Motor neuron (in vitro differentiated cells): ENCODE data around the gene SPDEF. TPM values are rescaled to one million over a fixed set of nuclear protein-coding genes. Genes with fewer than 3 reads are reported as not detected.

ENCODE experiments used
- ATAC-seq, 8 experiments: fragments of 200-7000 bp; cut with Tn5 transposase; replicated peaks in 6 of 8; 2 replicates each; pipeline ENCODE4 v1.8.0; 2021; ENCODE audit warnings: mild to moderate bottlenecking in 8 of 8, moderate library complexity in 8 of 8
- H3K27ac ChIP-seq, 2 donors: fragments of 250-450 bp; sonication (Bioruptor Pico); 2 replicates each; pipeline ENCODE4 v1.9.0; 2021; ENCODE audit warnings: antibody characterized with exemption in 2 of 2, mild to moderate bottlenecking in 2 of 2, moderate library complexity in 1 of 2
- H3K4me1 ChIP-seq, 2 donors: fragments of 250-450 bp; sonication (Bioruptor Pico); replicated peaks in 1 of 2; 2 replicates each; pipeline ENCODE4 v1.6.1; 2021; ENCODE audit warnings: antibody characterized with exemption in 2 of 2, mild to moderate bottlenecking in 2 of 2, moderate library complexity in 1 of 2
- H3K4me3 ChIP-seq, 5 donors: fragments of 250-450 bp; sonication (Bioruptor Pico); 2 replicates each; pipeline ENCODE4 v1.9.0; 2021; ENCODE audit warnings: antibody characterized with exemption in 5 of 5, mild to moderate bottlenecking in 5 of 5, moderate library complexity in 4 of 5
- WGBS, 10 experiments: fragments of 450-650 bp; shearing (Covaris generic); methylation state at CpG; one replicate each; pipeline ENCODE4 v1.0.0; 2022; 5-methylcytosine and 5-hydroxymethylcytosine counted together
- in situ Hi-C, 9 experiments: fragments of 400-800 bp; cut with MboI; loops; one replicate each; pipeline ENCODE4 v1.15.0; 2021; ENCODE audit warnings: low sequenced_read_pairs in 9 of 9, low pct_unique_long_range_greater_than_20kb in 2 of 9; ENCODE audit not compliant: unreplicated experiment in 9 of 9
- total RNA-seq, 8 experiments: library from RNA; unstranded; fragments of 300-600 nt; gene quantifications; 2 replicates each; pipeline versions ENCODE4 v1.2.3 to v1.2.4, GENCODE V29; 2022

SPDEF gene
- total RNA-seq, 8 experiments from 2014 or later = 0.13 to 0.57 (median 0.37) TPM; not detected in 2

DNA sequence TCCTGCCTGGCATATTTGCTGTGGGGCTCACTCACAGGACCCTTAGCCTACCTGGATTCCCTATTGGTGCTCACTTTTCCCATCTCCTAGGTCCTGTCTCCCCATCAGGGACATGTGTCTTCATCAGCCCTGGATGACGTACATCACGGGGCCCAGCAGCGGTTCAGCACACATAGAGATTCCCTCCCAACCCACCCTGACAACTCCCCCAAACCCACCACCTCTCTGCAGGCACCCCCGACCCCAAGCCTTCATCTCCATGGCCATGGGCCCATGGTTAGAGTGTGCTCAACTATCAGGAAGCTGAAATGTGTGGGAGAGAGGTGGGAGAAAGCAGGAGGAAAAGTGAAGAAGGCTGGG, 25.4 kb upstream of the SPDEF start:
- peaks cover 0 to 3% of the 10 kb centered on the region in 2 donors for H3K4me1 ChIP-seq
- WGBS, 10 experiments = 80% methylated on average over 2 of the region's 4 CpGs; no CpG with 5 or more reads in 9 of the 10 experiments
- ATAC-seq = no peak
- no peak overlapping the region for H3K27ac ChIP-seq
- no peak overlapping the region for H3K4me3 ChIP-seq
- in situ Hi-C loops = loop anchor here in 1 of 9 experiments (25.0 kb wide), 1 partner anchor 119 kb away; the partner anchor contains the start of gene PACSIN1

DNA sequence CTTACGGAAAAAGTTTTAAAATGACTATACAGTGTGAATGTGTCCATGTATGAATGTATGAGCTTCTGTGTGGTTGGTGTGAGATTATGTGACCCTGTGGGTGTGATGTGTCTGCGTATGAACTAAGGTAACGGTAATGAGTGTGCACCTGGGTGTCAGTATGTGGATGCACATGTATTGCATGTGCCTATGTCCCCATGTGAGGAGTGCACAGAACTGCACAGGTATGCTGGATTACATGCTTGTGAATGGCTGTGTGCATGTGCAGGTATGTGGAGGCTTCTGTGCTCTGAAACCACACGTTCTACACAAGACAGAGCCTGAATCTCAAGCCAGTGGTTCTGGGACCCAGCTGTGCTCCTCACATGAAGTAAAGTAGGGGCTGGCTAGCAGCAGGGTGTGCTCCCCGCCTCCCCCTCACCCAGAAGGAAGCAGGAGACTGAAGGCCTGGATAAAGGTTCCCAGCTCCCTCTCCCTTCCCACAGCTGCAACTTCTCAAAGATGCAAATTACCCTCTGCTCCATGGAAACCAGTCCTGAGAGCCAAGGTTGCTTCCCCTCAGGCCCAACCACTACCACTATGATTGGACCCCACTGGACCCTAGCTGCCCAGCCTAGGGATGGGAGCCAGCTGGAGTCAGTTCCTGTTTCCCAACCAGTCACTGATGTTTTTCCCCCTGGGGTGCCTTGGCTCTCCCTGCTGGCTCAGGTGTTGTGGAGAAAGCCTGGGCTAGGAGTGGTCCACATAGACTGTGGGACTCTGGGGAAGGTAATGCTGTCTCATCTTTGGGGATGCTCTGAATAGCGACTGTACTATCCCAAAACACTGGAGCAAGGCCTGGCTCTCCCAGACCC, 24.8 kb upstream of the SPDEF start:
- WGBS, 10 experiments = 60 to 100% (median 91%) methylated on average over 1 to 4 of the region's 6 CpGs; no CpG with 5 or more reads in 2 of the 10 experiments
- peak in 7 of 8 experiments; percentile 24 to 80 (median 38) for ATAC-seq
- Histone ChIP-seq H3K4me1 (peaks cover 0 to 3% of the 10 kb centered on the region in 2 donors), H3K27ac (no peak overlapping the region), H3K4me3 (no peak overlapping the region)
- in situ Hi-C loops = loop anchor here in 1 of 9 experiments (25.0 kb wide), 1 partner anchor 119 kb away; the partner anchor contains the start of gene PACSIN1

DNA sequence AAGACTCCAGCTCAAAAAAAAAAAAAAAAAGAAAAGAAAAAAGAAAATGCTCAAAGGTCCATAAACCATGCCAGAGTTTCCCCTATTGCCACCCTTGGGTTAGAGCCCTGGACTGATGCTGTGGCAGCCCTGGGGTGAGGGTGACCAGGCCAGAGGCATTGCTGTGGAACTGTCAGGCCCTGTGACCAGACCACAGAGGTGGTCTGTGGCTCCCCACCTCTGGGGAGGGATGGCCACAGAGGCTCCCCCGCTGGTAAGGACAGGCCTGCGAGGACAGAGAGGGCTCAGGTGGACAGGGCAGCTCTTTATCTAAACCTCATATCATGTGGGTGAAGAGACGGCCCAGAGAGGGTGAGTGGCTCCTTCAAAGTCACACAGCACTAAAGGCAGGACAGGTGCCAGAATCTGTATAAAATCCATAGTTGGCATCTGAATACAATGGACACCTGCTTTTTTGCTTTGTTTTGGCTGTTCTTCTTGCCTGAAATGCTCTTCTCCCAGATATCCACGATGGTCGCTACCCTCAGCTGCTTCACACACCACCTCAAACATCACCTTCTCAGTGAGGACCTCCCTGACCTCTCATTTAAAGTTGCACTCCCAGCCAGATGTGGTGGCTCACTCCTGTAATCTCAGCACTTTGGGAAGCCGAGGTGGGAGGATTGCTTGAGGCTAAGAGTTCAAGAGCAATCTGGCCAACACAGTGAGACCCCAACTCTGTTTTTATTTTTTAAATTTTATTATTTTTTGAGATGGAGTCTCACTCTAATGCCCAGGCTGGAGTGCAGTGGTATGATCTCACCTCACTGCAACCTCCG, 22.5 kb upstream of the SPDEF start:
- in situ Hi-C loops = loop anchor here in 1 of 9 experiments (25.0 kb wide), 1 partner anchor 116 kb away; the partner anchor contains the start of gene PACSIN1
- Histone ChIP-seq H3K4me1 (peaks cover 0 to 3% of the 10 kb centered on the region in 2 donors), H3K4me3 (no peak overlapping the region), H3K27ac (no peak overlapping the region)
- WGBS, 10 experiments = 50 to 100% (median 91%) methylated on average over 1 to 6 of the region's 7 CpGs; no CpG with 5 or more reads in 2 of the 10 experiments
- ATAC-seq = no peak

DNA sequence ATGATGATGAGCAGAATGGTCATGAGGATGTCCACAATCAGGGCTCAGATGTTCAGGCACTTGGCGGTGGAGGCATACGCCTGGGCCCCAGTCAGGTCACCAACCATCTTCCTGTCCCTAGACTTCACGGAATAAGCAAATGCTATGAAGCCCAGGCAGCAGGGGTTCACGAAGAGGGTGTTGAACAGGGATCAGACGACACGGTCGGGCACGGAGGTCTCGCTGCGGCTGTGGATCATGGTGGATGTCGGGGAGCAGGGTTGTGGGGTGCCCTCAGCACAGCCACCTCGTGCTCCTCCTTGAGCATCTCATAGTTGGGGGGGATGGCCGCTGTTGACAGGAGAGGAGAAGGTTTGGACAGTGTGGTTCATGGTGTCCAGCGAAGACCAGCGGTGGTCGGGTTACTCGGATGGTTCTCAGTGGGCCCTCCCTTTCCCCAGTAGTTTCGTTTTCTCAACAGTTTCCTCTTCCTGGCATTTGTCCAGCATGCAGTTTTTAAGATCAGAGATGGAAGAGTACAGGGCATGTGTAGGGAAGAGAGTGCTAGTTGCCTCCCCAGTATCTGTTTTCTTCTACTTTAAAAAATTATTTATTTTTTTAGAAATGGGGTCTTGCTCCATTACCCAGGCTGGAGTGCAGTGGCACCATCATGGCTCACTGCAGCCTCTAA, 20.3 kb upstream of the SPDEF start:
- Histone ChIP-seq H3K4me3 (no peak overlapping the region), H3K4me1 (peaks cover 0 to 3% of the 10 kb centered on the region in 2 donors), H3K27ac (no peak overlapping the region)
- WGBS, 10 experiments = 77 to 100% (median 94%) methylated on average over 2 to 13 of the region's 18 CpGs; no CpG with 5 or more reads in 2 of the 10 experiments
- no peak for ATAC-seq
- in situ Hi-C loops = loop anchor here in 1 of 9 experiments (25.0 kb wide), 1 partner anchor 114 kb away; the partner anchor contains the start of gene PACSIN1

DNA sequence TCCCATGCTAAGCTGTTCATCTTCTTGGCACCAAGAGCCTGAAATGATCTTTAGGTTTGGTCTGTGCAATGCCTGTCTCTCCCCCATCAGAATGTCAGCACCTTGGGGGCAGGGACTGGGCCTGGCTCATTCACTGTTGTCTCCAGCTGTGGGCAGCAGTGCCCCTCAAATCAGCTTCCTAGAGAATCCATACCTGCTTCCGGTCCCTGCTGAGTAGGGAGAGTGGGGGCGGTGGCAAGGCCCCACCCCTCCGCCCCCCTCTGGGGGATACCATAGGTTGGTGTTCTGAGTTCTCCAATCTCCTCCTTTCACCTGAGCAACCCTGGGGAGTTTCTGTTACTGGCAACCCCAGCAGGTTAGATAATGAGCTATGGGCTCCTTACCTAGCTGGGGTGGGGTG, 19.2 kb upstream of the SPDEF start:
- in situ Hi-C loops = loop anchor here in 1 of 9 experiments (25.0 kb wide), 1 partner anchor 113 kb away; the partner anchor contains the start of gene PACSIN1
- Histone ChIP-seq H3K4me3 (no peak overlapping the region), H3K4me1 (no peaks in the 10 kb centered on the region), H3K27ac (no peak overlapping the region)
- peak in 1 of 8 experiments; percentile 6 for ATAC-seq
- 60 to 67% methylated on average over 1 to 2 of the region's 3 CpGs; no CpG with 5 or more reads in 8 of the 10 experiments for WGBS, 10 experiments

DNA sequence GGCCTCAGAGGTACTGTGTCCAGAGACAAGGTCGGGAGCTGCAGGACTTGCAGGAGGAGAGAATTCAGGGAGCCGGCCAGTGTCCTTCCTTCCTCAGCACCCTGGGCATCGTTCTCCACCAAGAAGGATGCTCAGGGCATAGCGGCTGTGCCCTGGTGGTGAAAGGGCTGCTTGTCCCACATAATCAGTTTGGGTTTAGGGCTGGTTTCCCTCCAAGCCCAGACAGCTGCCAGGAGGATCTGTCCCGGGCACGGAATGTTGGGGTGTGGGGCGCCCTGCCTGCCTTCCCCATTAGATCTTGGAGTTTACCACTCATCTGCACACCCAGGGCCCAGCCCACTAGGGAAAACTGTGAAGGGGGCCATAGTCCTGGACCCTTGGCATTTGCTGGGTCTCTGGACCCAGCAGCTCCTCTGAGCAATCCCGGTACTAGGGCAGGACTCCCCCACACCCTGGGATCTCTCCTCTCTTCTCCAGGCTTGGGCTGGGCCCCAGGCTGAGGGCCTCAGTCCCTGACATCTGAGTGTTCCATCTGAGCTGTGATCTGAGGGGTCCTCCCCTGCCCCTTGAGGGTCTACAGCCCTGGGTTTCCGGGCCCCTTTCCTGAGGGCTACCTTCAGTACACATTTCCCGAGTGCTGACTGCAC, 18.6 kb upstream of the SPDEF start:
- ATAC-seq = peak in 3 of 8 experiments; percentile 7 to 15 (median 13)
- Histone ChIP-seq H3K4me1 (no peaks in the 10 kb centered on the region), H3K4me3 (no peak overlapping the region), H3K27ac (no peak overlapping the region)
- in situ Hi-C loops = loop anchor here in 1 of 9 experiments (25.0 kb wide), 1 partner anchor 112 kb away; the partner anchor contains the start of gene PACSIN1
- 20 to 100% (median 56%) methylated on average over 1 to 5 of the region's 10 CpGs; no CpG with 5 or more reads in 6 of the 10 experiments for WGBS, 10 experiments

DNA sequence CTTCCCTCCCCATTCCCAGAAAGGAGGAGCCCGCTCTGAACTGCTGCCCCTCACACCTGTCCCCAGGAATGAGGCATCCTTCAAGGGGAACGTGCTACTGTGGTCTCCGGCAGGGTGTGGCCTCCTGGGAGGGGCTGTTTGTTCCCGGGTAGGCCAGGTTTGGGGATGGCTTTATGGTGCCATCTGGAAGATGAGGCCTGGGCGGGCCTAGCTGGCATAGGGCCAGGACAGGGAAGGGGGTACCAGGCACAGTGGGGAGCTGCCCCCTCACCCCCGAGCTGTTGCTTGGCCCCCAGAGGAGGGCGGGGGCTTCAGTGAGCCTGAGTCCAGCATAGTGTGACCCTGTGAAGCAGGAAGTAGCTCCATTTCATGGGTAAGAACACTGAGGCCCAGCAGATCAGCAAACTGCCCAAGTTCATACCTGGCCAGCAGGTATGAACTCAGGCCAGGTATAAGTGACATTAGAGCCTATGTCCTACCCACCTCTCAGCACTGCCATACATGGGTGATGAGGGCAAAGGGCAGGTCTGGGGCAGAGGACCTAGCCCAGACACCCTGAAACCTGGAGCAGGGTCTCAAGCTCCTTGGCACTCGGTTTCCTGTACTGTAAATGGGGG, 17.5 kb upstream of the SPDEF start:
- no peaks in the 10 kb centered on the region for H3K4me1 ChIP-seq
- WGBS, 10 experiments = 51 to 100% (median 84%) methylated on average over 1 to 4 of the region's 8 CpGs; no CpG with 5 or more reads in 4 of the 10 experiments
- no peak overlapping the region for H3K27ac ChIP-seq
- no peak overlapping the region for H3K4me3 ChIP-seq
- ATAC-seq = no peak
- in situ Hi-C loops = no loop called here

DNA sequence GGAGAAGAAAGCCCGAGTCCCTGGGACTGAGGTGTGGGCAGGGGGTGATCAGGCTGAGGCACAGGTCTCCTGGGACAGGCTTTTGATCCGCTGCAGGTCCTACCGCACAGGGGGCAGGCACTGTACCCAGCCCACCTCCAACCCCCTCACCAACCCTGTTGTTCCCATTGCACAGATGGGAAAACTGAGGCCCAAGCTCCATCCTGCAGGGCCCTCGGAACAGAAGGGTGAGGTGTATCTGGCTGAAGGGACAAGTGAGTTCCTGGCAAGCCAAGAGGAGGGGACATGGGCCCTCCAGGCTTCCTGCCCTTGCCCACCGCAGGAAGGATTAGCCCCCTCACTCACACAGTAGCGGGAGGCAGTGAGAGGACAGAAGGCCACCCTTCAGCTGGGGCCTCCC, 16.5 kb upstream of the SPDEF start:
- in situ Hi-C loops = no loop called here
- WGBS, 10 experiments = 76 to 100% (median 80%) methylated on average over 2 of the region's 6 CpGs; no CpG with 5 or more reads in 6 of the 10 experiments

DNA sequence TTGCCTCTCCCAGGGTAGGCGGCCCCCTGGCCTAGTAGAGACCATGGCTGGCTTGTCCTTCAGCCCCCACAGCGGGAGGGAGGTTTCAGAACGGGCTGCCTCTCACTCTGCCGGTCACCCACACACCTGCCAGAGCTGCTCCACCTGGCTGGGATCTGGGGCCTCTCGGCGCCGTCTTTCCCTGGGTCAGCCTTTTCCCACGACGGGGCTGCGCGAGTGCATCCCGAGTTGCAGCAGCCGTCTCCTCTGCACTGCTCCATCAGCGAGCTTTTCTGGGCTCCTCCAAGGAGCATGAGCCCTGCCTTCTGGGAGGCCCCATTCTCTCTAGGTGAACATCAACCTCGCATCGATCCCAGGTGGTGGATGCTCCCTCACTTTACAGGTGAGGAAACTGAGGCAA, 15.9 kb upstream of the SPDEF start:
- H3K4me1 ChIP-seq = no peaks in the 10 kb centered on the region
- no peak overlapping the region for H3K4me3 ChIP-seq
- H3K27ac ChIP-seq = no peak overlapping the region
- ATAC-seq = no peak
- in situ Hi-C loops = no loop called here
- 41 to 94% (median 78%) methylated on average over 1 to 5 of the region's 16 CpGs; no CpG with 5 or more reads in 5 of the 10 experiments for WGBS, 10 experiments

More for the DNA sequence above, 16.5 kb upstream of the SPDEF start:
- Histone ChIP-seq H3K4me1 (no peaks in the 10 kb centered on the region), H3K27ac (no peak overlapping the region), H3K4me3 (no peak overlapping the region)
- ATAC-seq = no peak

DNA sequence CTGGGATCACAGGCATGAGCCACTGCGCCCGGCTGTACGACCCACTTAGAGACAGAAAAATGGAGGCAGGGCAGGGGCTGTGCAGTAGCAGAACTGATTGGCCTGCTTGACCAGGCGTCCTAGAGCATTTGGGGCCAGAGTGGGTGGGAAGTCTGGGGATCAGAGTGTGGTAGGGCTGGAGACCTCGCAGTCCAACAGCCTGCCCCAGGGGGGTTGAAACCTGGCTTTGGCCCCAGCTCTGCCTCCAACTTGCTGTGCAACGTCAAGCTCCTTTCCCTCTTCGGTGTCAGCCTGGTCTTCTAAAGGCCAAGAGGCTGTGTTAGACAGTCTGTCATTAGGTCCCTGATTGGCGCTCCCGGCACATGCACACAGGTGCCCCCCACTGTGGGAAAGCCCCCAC, 15.3 kb upstream of the SPDEF start:
- H3K27ac ChIP-seq = no peak overlapping the region
- H3K4me3 ChIP-seq = no peak overlapping the region
- 28 to 100% (median 86%) methylated on average over 2 to 3 of the region's 9 CpGs; no CpG with 5 or more reads in 4 of the 10 experiments for WGBS, 10 experiments
- in situ Hi-C loops = no loop called here
- no peak for ATAC-seq
- H3K4me1 ChIP-seq = no peaks in the 10 kb centered on the region

DNA sequence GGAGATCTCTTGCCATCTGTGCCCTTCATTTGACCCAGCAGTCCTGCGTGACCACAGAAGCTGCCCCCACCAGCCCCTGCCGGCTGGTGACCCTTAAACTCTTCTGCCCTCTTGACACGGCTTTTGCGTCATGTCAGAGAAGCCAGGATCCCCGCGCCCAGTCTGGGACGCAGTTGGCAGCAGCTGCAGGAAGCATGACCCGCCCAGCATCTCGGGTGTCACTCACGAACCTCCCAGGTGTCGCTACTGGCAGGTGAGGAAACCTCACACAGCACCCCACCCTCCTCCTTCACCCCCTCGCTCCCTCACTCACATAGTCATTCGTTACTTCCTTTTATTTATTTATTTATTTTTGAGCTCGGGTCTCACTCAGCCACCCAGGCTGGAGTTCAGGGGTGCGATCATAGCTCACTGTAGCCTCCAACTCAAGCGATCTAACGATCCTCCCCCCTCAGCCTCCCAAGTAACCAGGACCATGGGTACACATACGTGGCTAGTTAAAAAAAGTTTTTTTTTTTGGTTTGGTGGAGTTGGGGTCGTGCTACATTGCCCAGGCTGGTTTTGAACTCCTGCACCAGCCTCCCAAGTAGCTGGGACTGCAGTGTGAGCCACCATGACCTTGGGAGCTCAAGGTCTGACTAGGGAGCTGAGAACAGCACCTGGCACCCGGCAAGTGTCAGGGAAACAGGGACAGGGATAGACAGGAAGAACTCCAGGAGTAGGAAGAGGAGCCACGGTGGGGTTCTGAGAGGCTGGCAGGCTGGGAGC, 14.1 kb upstream of the SPDEF start:
- no peak overlapping the region for H3K4me3 ChIP-seq
- peaks cover 4 to 6% of the 10 kb centered on the region in 2 donors for H3K4me1 ChIP-seq
- in situ Hi-C loops = no loop called here
- no peak overlapping the region for H3K27ac ChIP-seq
- no peak for ATAC-seq
- WGBS, 10 experiments = 40 to 100% (median 90%) methylated on average over 1 to 12 of the region's 21 CpGs; no CpG with 5 or more reads in 1 of the 10 experiments
